VCaP (cell line): ENCODE measurements around the gene ATP8B1.
"Not testable (repeated sequence)": the region's sequence is repeated elsewhere in the genome, so short reads cannot be mapped to it uniquely, and the experiment has no call there.

Experiments
- H3K27ac ChIP-seq: fragments of 450-650 bp; 2 replicates; pipeline ENCODE4 v1.5.1; 2017
- CTCF ChIP-seq: fragments of 450-650 bp; conservative IDR thresholded peaks from 2 replicates; pipeline ENCODE4 v1.5.1; 2017; ENCODE audit warnings: mild to moderate bottlenecking, moderate library complexity

Gene ATP8B1

GRCh38 chr18:57733861-57734260 is 69.3 kb downstream of the ATP8B1 start:
- TF ChIP-seq CTCF, result no peak
- no peak overlapping the region for H3K27ac ChIP-seq

- H3K27ac ChIP-seq, result no peak overlapping the region
Observed at GRCh38 chr18:57730146-57730545, 73.0 kb downstream of the ATP8B1 start.

GRCh38 chr18:57728941-57729511 is 74.1 kb downstream of the ATP8B1 start:
- TF ChIP-seq CTCF, result no peak
- no peak overlapping the region for H3K27ac ChIP-seq

More at GRCh38 chr18:57730146-57730545, 73.0 kb downstream of the ATP8B1 start:
- TF ChIP-seq CTCF, result no peak

GRCh38 chr18:57727952-57728807 is 74.9 kb downstream of the ATP8B1 start:
- TF ChIP-seq CTCF, result no peak
- no peak overlapping the region for H3K27ac ChIP-seq

- H3K27ac ChIP-seq, result not testable (repeated sequence)
Observed at GRCh38 chr18:57719211-57719935, 83.7 kb downstream of the ATP8B1 start.

GRCh38 chr18:57716549-57716948 is 86.6 kb downstream of the ATP8B1 start:
- no peak for TF ChIP-seq CTCF
- no peak overlapping the region for H3K27ac ChIP-seq

- peak overlapping the region; percentile 17; the same call in 1 of the 2 replicates for H3K27ac ChIP-seq
- TF ChIP-seq CTCF, result no peak
Observed at GRCh38 chr18:57715671-57716070, 87.4 kb downstream of the ATP8B1 start.
